NCI-H187 treated with DMSO at 0.1 percent for 48 hours (cell line): ENCODE data around the gene SSX5.
"Not testable (repeated sequence)": the region's sequence is repeated elsewhere in the genome, so short reads cannot be mapped to it uniquely, and the experiment has no call there.

ENCODE experiments used
- DNase-seq: peaks from one replicate; lab custom pipeline; 2025; lab: John Stamatoyannopoulos, UW

SSX5 gene, protein sequence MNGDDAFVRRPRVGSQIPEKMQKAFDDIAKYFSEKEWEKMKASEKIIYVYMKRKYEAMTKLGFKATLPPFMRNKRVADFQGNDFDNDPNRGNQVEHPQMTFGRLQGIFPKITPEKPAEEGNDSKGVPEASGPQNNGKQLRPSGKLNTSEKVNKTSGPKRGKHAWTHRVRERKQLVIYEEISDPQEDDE

DNA sequence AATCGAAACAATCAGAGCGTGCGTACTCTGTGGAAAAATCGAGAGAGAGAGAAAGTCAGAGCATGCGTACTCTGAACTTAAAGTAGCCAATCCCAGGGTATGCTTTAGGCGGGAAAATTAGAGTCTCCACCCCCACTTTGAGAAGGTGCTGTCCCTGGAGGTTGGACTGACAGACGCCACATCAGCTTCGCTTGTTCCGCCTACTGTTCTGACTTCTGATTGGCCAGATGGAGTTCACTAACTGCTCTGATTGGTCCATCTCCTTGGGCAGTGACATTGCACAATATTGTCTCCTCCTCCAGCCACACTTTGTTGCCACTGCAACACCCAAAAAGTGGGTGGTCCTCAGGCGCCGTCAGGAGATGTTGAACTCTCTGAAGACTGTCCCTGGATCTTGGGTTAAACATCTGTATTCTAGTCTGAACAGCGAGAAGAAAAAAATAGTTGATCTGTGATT lies at the start of gene SSX5:
Gene SSX5, minus strand, starts transcription at position 51 of the 457 bp plus-strand sequence. CDS start 1,437 bp downstream, outside the sequence.
- no peak for DNase-seq

DNA sequence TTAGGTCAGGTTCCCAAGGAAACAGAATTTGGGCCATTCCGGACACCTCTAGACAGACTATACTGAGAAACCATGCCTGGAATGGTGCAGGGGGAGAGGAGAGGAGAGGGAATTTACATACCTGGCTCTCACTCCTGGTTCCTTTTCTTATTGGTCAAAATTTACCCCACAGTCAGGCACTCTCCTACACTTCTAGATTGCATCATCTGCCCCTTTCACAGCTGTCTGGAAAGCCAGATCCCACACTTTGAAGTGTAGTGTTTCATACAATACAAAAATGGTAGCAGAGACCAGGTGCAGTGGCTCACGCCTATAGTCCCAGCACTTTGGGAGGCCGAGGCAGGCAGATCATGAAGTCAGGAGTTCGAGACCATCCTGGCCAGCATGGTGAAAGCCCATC lies 27.6 kb upstream of the SSX5 start:
- DNase-seq = not testable (repeated sequence)

DNA sequence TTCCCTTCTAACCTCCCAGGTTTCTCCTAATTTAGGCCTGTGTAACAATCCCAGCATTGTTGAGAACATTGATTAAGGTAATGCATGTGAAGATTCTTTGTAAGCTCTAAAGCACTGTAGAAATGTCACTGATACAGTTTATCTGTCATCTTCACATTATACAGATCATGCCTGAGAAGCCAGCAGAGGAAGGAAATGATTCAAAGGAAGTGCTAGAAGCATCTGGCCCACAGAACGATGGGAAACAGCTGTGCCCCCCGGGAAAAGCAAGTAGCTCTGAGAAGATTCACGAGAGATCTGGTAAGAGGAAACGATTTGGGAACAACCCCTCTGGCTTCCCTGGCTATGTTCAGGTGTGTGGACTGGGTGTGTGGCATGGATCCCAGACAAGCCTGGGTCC lies 17.7 kb upstream of the SSX5 start:
- not testable (repeated sequence) for DNase-seq

DNA sequence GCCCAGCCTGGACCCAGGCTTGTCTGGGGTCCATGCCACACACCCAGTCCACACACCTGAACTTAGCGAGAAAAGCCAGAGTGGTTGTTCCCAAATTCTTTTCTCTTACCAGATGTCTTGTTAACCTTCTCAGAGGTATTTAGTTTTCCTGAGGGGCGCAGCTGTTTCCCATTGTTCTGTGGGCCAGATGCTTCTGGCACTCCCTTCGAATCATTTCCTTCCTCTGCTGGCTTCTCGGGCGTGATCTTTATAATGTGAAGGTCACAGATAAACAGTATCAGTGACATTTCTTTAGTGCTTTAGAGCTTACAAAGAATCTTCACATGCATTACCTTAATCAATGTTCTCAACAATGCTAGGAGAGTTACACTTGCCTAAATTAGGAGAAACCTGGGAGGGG lies 6.6 kb downstream of the SSX5 start:
- not testable (repeated sequence) for DNase-seq

DNA sequence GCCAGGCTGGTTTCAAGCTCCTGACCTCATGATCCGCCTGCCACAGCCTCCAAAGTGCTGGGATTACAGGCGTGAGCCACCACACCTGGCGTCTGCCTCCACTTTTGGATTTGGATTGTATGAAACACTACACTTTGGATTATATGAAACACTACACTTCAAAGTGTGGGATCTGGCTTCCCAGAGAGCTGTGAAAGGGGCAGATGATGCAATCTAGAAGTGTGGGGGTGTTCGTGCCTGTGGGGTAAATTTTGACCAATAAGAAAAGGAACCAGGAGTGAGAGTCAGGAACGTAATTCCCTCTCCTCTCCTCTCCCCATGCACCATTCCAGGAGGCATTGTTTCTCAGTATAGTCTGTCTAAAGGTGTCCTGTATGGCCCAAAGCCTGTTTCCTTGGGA lies 14.7 kb downstream of the SSX5 start:
- DNase-seq = not testable (repeated sequence)

DNA sequence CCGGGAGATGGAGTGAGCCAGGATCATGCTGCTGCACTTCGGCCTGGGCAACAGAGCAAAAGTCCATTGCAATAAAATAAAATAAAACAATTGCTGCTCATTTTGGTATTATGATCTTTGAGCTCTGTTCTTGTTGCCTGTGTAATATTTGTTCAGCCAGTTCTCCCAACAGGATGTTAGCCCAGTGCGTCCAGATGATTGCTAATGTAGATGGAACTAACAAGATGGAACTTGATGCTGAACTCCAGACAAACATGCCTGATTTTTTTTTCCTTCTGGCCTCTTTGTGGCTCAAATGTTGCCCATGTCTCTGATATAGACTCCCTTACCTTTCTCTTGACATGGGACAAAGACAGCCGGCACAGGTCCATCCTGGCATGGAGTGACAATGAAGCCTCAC lies 15.8 kb downstream of the SSX5 start:
- no peak for DNase-seq

DNA sequence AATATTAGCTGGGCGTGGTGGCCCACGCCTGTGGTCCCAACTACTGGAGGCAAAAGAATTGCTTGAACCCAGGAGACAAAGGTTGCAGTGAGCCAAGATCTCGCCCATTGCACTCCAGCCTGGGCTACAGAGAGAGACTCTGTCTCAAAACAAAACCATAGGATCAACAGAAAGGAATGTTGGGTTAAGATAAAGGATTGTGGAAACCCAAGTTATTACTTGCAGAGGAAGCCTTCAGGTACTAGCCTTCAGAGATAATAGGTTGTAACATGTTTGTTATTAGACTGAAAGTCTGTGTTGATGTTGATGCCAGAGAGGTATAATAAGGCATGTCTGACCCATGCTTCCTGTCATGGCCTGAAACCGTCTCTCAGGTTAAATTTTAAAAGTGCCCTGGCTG lies 16.9 kb downstream of the SSX5 start:
- DNase-seq = no peak

DNA sequence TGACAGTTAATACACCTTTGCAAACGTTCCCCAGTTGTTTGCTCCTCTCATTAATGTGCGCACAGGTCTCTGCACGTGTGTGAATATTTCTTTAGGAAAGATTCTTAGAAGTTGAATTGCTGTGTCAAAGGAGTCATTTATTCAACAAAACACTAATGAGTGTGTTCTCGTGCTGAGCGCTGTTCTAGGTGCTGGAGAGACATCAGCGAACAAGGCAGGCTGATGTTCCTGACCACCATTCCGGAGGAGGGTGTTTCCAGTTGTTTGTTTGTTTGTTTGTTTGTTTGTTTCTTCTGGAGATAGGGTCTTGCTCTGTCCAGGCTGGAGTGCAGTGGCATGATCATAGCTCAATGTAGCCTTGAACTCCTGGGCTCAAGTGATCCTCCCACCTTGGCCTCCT lies 30.3 kb downstream of the SSX5 start:
- DNase-seq = not testable (repeated sequence)

DNA sequence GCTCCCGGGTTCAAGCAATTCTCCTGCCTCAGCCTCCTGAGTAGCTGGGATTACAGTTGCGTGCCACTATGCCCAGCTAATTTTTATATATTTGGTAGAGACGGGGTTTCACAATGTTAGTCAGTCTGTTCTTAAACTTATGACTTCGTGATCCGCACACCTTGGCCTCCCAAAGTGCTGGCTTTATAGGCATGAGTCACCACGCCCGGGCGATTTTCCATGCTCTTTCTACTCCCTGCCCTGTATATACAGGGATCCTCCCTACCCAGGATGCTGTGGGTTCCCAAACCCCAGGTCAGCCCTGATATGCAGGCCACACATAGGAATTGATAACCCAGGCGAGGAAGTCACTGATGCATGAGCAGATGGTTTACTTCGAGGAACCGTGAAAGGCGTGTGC lies 31.4 kb downstream of the SSX5 start:
- no peak for DNase-seq

DNA sequence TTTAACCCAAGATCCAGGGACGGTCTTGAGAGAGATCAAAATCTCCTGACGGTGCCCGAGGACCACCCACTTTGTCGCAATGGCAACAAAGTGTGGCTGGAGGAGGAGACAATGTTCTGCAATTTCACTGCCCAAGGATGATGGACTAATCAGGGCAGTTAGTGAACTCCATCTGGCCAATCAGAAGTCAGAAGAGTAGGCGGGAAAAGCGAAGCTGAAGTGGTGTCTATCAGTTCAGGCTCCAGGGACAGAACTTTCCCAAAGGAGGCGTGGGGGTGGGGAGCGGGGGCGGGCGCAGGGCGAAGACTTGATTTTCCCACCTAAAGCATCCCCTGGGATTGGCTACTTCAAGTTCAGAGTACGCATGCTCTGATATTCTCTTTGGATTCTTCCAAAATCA lies 40.6 kb downstream of the SSX5 start:
- no peak for DNase-seq

DNA sequence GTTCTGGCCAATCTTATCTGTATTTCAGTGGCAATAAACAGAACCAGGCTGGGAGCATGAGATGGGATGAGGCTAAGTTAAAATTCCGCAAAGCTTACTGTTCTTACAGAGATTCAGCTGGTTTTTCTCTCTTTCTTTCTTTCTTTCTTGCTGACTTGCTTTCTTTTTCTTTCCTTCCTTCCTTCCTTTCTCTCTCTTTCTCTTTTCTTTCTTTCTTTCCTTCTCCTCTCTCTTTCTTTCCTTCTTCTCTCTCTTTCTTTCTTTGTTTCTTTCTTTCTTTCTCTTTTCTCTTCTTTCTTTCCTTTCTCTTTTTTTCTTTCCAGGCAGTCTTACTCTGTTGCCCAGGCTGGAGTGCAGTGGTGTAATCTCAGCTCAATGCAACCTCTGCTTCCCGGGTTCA lies 41.8 kb downstream of the SSX5 start:
- DNase-seq = no peak

DNA sequence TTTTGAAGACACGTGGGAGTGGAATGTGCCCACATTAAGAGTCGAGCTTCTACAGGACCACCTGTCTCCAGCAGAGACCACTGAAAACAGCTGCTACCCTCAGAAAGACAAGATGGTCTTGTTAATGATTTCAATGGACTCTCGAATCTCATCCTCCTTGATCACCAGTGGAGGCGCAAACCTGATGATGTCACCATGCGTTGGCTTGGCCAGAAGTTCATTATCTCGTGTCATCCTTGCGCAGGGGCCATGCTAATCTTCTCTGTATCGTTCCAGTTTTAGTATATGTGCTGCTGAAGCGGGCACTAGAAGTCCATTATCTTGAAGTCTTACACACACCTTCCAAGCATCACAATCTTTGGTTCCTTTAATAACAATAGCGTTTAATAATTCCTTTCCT lies 42.8 kb downstream of the SSX5 start:
- no peak for DNase-seq

DNA sequence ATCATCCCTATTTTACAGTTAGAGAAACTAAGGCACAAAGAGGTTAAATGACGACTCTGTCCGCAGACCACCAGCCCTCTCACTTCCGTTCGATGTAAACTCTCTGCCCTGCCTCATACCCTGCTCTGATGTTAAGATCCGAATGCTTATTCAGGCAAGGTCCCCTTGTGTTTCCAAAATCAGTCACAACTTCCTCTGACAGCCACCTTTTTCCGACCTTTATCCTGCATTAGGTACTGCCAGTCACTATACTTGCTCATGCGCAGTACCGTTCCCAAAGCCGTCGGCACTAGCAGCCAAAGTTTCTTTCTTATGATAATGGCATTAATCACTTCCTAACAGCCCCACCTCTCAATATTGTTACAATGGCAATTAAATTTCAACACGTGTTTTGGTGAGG lies 53.9 kb downstream of the SSX5 start:
- DNase-seq = not testable (repeated sequence)

DNA sequence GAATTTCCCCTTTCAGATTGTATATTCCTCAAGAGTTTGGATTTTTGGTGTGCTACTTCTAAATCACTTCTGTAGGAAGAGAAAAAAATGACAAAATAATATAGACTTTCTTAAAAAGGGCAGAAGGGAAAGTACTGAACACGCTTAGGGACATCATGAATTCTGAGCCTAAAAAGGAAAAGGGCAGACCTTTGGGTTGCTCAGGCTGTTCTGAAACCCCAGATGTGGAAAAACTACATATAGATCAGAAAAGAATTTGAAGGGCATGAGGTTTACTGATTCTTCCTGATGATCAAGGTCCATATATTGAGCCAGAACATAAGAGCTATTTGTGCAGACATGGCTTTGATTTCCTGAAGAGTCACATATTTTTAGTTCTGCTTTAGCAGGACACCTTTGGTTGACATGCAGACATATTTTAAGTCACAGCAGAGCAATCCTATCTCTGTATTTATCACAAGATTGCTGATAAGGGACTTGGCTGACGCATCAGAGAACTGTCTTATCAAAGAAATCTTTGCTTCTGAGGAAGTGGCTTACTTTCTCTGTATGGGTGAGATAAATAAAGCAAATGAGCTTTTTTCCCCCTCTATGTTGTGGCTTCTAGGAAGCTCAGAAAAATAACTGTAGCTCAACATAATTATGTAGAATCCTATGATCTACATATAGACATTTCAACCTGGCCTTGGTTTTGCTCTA lies 54.6 kb downstream of the SSX5 start:
- DNase-seq = not testable (repeated sequence)

DNA sequence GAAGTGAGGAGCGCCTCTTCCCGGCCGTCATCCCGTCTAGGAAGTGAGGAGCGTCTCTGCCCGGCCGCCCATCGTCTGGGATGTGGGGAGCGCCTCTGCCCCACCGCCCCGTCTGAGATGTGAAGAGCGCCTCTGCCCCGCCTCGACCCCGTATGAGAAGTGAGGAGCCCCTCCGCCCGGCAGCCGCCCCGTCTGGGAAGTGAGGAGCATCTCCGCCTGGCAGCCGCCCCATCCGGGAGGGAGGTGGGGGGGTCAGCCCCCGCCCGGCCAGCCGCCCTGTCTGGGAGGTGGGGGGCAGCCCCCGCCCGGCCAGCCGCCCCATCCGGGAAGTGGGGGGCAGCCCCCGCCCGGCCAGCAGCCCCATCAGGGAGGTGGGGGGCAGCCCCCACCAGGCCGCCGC lies 57.5 kb downstream of the SSX5 start:
- DNase-seq = not testable (repeated sequence)
